Right lobe of liver (tissue), 6 donors: Measurements from ENCODE around the gene TUFT1. TPM values are rescaled to one million over a fixed set of nuclear protein-coding genes. Genes with fewer than 3 reads are reported as not detected.
A peak's percentile ranks its signal among the peaks of the same experiment; 100 is the strongest.

Experiments used
- ATAC-seq, 4 donors: fragments of 200-7000 bp; cut with Tn5 transposase; one replicate each; pipeline ENCODE4 v1.9.1; 2020; ENCODE audit warnings: mild to moderate bottlenecking in 4 of 4, moderate library complexity in 4 of 4
- DNase-seq, 3 donors: peaks; one replicate each; pipeline ENCODE4 v3.0.0-alpha.2; 2020
- H3K27ac ChIP-seq, 3 donors: fragments of 200-600 bp; one replicate each; pipeline ENCODE4 v1.8.0; 2022
- H3K27me3 ChIP-seq, 2 donors: fragments of 200-600 bp; one replicate each; pipeline ENCODE4 v1.8.0; 2022
- H3K36me3 ChIP-seq, 4 donors: fragments of 200-600 bp; sonication (generic) in 1 of 4; one replicate each; pipeline versions ENCODE4 v1.5.1 to v1.8.0; 2017 to 2022; ENCODE audit warnings: control low read depth in 1 of 4
- H3K4me1 ChIP-seq, 4 donors: fragments of 200-600 bp; sonication (generic) in 1 of 4; one replicate each; pipeline versions ENCODE4 v1.5.1 to v1.8.0; 2017 to 2022; ENCODE audit warnings: control low read depth in 1 of 4
- H3K4me3 ChIP-seq, 3 donors: fragments of 200-600 bp; one replicate each; pipeline ENCODE4 v1.8.0; 2022
- H3K9me3 ChIP-seq, 4 donors: fragments of 200-600 bp; sonication (generic) in 1 of 4; one replicate each; pipeline versions ENCODE4 v1.5.1 to v1.8.0; 2017 to 2022; ENCODE audit warnings: control low read depth in 1 of 4
- CTCF ChIP-seq, 4 donors: fragments of 200-600 bp in 3 of 4; fragments of 450-650 bp in 1 of 4; IDR thresholded peaks; one replicate each; pipeline versions ENCODE4 v1.5.1 to v1.8.0; 2016 to 2022; ENCODE audit warnings: antibody characterized with exemption in 4 of 4, mild to moderate bottlenecking in 2 of 4
- POLR2A ChIP-seq: fragments of 450-650 bp; IDR thresholded peaks from one replicate; pipeline ENCODE4 v1.6.1; 2017; ENCODE audit warnings: antibody characterized with exemption, mild to moderate bottlenecking
- WGBS: methylation state at CpG from one replicate; pipeline ENCODE4 v1.1.6; 2018; ENCODE audit warnings: low coverage, low lambda C conversion rate; ENCODE audit not compliant: insufficient coverage; ENCODE audit errors: missing lambda C conversion rate; 5-methylcytosine and 5-hydroxymethylcytosine counted together
- intact Hi-C, 2 donors: fragments of 100-400 bp; cut with DNase I; formaldehyde crosslinking; loops; one replicate each; pipeline versions ENCODE4 v1.11.2 to v1.14.1; 2022
- total RNA-seq, 6 experiments: library from RNA; depleted of rRNA in 2 of 6; stranded (reverse); fragments of >200 nt in 2 of 6; fragmentation: NEBNext Ultra II Directional in 3 of 6; extraction: Animal tissue kit (Norgen Biotek cat#: 25700) in 3 of 6; gene quantifications; one replicate each; pipeline versions ENCODE4 v1.1.0 to v1.2.4, GENCODE V29; 2016 to 2023
- donor health status: DM: no; HTN: yes; CAD: no.
- donor health status: DM: no; HTN: no; CAD: no.
- donor health status: DM: no; HTN: no; CAD: no.
- donor health status: DM: no; HTN: yes; CAD: no.
- donor health status: DM: no; HTN: yes; CAD: no.

The TUFT1 gene
- total RNA-seq, 6 experiments from 2014 or later, result 1.6 to 8.0 (median 3.1) TPM

- Histone ChIP-seq H3K36me3 (peaks cover 0 to 85% (median 34%) of the 10 kb centered on the region in 4 donors), H3K27me3 (no peaks in the 10 kb centered on the region), H3K27ac (no peak overlapping the region), H3K4me1 (no peaks in the 10 kb centered on the region), H3K9me3 (no peaks in the 10 kb centered on the region), H3K4me3 (no peak overlapping the region)
- TF ChIP-seq POLR2A (no peak), CTCF (IDR thresholded peaks at IDR 0.05) (no peak)
- DNase-seq, result no peak
- intact Hi-C loops, result loop anchor here in 1 of 2 donors (10.0 kb wide), 1 partner anchor 86 kb away; no protein-coding TSS in a partner anchor
- ATAC-seq, result no peak
- WGBS, result 86% methylated on average over 7 of the region's 11 CpGs
Observed at GRCh38 chr1:151530461-151530860, 9.6 kb upstream of the TUFT1 start.

GRCh38 chr1:151533870-151534269, 6.2 kb upstream of the TUFT1 start:
- no peak overlapping the region for H3K27ac ChIP-seq
- DNase-seq, result no peak
- no peak overlapping the region for H3K4me3 ChIP-seq
- WGBS, result 68% methylated on average over 5 of the region's 10 CpGs
- TF ChIP-seq CTCF (IDR thresholded peaks at IDR 0.05) (no peak), POLR2A (no peak)
- peaks cover 0 to 82% (median 32%) of the 10 kb centered on the region in 4 donors for H3K36me3 ChIP-seq
- H3K27me3 ChIP-seq, result no peaks in the 10 kb centered on the region
- H3K9me3 ChIP-seq, result no peaks in the 10 kb centered on the region
- intact Hi-C loops, result loop anchor here in 1 of 2 donors (10.0 kb wide), 1 partner anchor 89 kb away; no protein-coding TSS in a partner anchor
- peaks cover 0 to 3% (median 0%) of the 10 kb centered on the region in 4 donors for H3K4me1 ChIP-seq
- ATAC-seq, result no peak

- TF ChIP-seq CTCF (IDR thresholded peaks at IDR 0.05) (peak; percentile 69 to 90 (median 80)), POLR2A (no peak)
- ATAC-seq (peak; percentile 65 to 69 (median 68)), DNase-seq (peak; percentile 73 to 81 (median 77))
- Histone ChIP-seq H3K4me1 (peaks cover 0 to 9% (median 4%) of the 10 kb centered on the region in 4 donors), H3K27ac (no peak overlapping the region), H3K36me3 (peaks cover 0 to 73% (median 26%) of the 10 kb centered on the region in 4 donors), H3K4me3 (no peak overlapping the region), H3K9me3 (no peaks in the 10 kb centered on the region), H3K27me3 (no peaks in the 10 kb centered on the region)
- intact Hi-C loops, result loop anchor here in 1 of 2 donors (10.0 kb wide), 1 partner anchor 90 kb away; no protein-coding TSS in a partner anchor
- 66% methylated on average over 12 of the region's 12 CpGs for WGBS
Observed at GRCh38 chr1:151534662-151535278, 5.3 kb upstream of the TUFT1 start.

- Histone ChIP-seq H3K4me3 (no peak overlapping the region), H3K27ac (no peak overlapping the region), H3K27me3 (no peaks in the 10 kb centered on the region), H3K4me1 (peaks cover 0 to 11% (median 4%) of the 10 kb centered on the region in 4 donors), H3K36me3 (peaks cover 0 to 64% (median 22%) of the 10 kb centered on the region in 4 donors), H3K9me3 (no peaks in the 10 kb centered on the region)
- ATAC-seq (no peak), DNase-seq (no peak)
- intact Hi-C loops, result loop anchor here in 1 of 2 donors (10.0 kb wide), 1 partner anchor 91 kb away; no protein-coding TSS in a partner anchor
- WGBS, result 67% methylated on average over 3 of the region's 6 CpGs
- TF ChIP-seq CTCF (IDR thresholded peaks at IDR 0.05) (no peak), POLR2A (no peak)
Observed at GRCh38 chr1:151535326-151536271, 4.5 kb upstream of the TUFT1 start.
